K562 (cell line): ENCODE results near the gene PPP2R3B. TPM values are rescaled to one million over a fixed set of nuclear protein-coding genes. Genes with fewer than 3 reads are reported as not detected.

Source experiments
- ATAC-seq: fragments of 200-7000 bp; cut with Tn5 transposase; 3 replicates; pipeline ENCODE4 v1.9.1; 2020; ENCODE audit warnings: moderate library complexity
- BruUV-seq: library from RNA; stranded (reverse); fragments of 400-500 nt; replicated peaks from 2 replicates; lab custom pipeline; 2021; lab: Mats Ljungman, UMichigan
- CTCF ChIA-PET: fragments of 300-600 bp; formaldehyde crosslinking; extraction: SDS; loops from one replicate; lab custom pipeline; 2021; ENCODE audit warnings: low intra/inter-chr PET ratio; lab: Yijun Ruan, JAX
- POLR2A ChIA-PET: fragments of 300-600, 350-650 bp; sonication (Branson Sonifier 250); formaldehyde crosslinking; extraction: SDS; loops from one replicate; lab custom pipeline; 2021; ENCODE audit warnings: antibody characterized with exemption, inconsistent platforms; lab: Yijun Ruan, JAX
- DNase-seq, 4 experiments: peaks; one replicate each; pipeline versions ENCODE4 v3.0.0 to v3.0.0-alpha.2; 2011 to 2018; ENCODE audit warnings: low spot score in 3 of 4, mixed read lengths in 3 of 4; ENCODE audit errors: extremely low read depth in 1 of 4
- FAIRE-seq: peaks from 2 replicates; lab custom pipeline; 2011; peaks lifted over from hg19 to GRCh38; lab: Jason Lieb, UNC
- H2AFZ ChIP-seq: 2 replicates; pipeline ENCODE4 v1.6.0; 2011; ENCODE audit warnings: low read depth, low read length, control low read depth, inconsistent platforms
- H3K27ac ChIP-seq: fragments of 200-600 bp; 3 replicates; pipeline ENCODE4 v1.8.0; 2011; ENCODE audit warnings: low read depth, mild to moderate bottlenecking, control low read depth, inconsistent platforms, low read length, moderate library complexity, mixed read lengths; ENCODE audit errors: extremely low read depth
- H3K27me3 ChIP-seq, 2 experiments: fragments of 300-600 bp in 1 of 2; 2 replicates in 1 of 2; 3 replicates in 1 of 2; pipeline versions ENCODE4 v1.6.0 to v1.8.0; 2011; ENCODE audit warnings: inconsistent platforms in 2 of 2, low read length in 2 of 2, mild to moderate bottlenecking in 1 of 2, mixed read lengths in 1 of 2, moderate library complexity in 1 of 2; ENCODE audit not compliant: control insufficient read depth in 2 of 2, insufficient read depth in 2 of 2
- H3K36me3 ChIP-seq: fragments of 300-600 bp; 3 replicates; pipeline ENCODE4 v1.8.0; 2011; ENCODE audit warnings: mild to moderate bottlenecking, low read length, inconsistent platforms; ENCODE audit not compliant: control insufficient read depth, insufficient read depth
- H3K4me1 ChIP-seq, 2 experiments: fragments of 200-600 bp in 1 of 2; replicated peaks in 1 of 2; 2 replicates in 1 of 2; 3 replicates in 1 of 2; pipeline versions ENCODE4 v1.5.1 to v1.8.0; 2011; ENCODE audit warnings: inconsistent platforms in 2 of 2, low read length in 2 of 2, mild to moderate bottlenecking in 1 of 2, mixed read lengths in 1 of 2, moderate library complexity in 1 of 2; ENCODE audit not compliant: control insufficient read depth in 2 of 2, insufficient read depth in 2 of 2
- H3K4me2 ChIP-seq: 2 replicates; pipeline ENCODE4 v1.6.1; 2011; ENCODE audit warnings: low read length, control low read depth, inconsistent platforms, mixed read lengths; ENCODE audit not compliant: insufficient read depth
- H3K4me3 ChIP-seq: fragments of 200-600 bp; sonication (generic), shearing (Covaris generic); 2 replicates; pipeline ENCODE4 v1.5.1; 2016; ENCODE audit warnings: control low read depth, inconsistent platforms
- H3K79me2 ChIP-seq: fragments of 200-600 bp; 3 replicates; pipeline ENCODE4 v1.8.0; 2011; ENCODE audit warnings: low read length, inconsistent platforms; ENCODE audit not compliant: control insufficient read depth, insufficient read depth
- H3K9ac ChIP-seq, 2 experiments: 2 replicates each; pipeline versions ENCODE4 v1.6.0 to v1.6.1; 2011; ENCODE audit warnings: low read depth in 2 of 2, low read length in 2 of 2, control low read depth in 1 of 2, inconsistent platforms in 1 of 2, mild to moderate bottlenecking in 1 of 2, mixed read lengths in 1 of 2; ENCODE audit not compliant: insufficient read depth in 1 of 2
- H3K9me1 ChIP-seq: one replicate; pipeline ENCODE4 v1.6.0; 2011; ENCODE audit warnings: inconsistent platforms, mild to moderate bottlenecking, low read length, moderate library complexity; ENCODE audit not compliant: control insufficient read depth, insufficient read depth
- H3K9me3 ChIP-seq: replicated peaks from 2 replicates; pipeline ENCODE4 v1.5.1; 2011; ENCODE audit warnings: low read depth, low read length, inconsistent platforms; ENCODE audit not compliant: control insufficient read depth, insufficient read depth
- H4K20me1 ChIP-seq: replicated peaks from 2 replicates; pipeline ENCODE4 v1.6.1; 2011; ENCODE audit warnings: low read length, inconsistent platforms, mixed read lengths; ENCODE audit not compliant: control insufficient read depth, insufficient read depth
- CBX2 ChIP-seq: fragments of 200-600 bp; sonication (generic); IDR thresholded peaks from one replicate; pipeline ENCODE4 v1.6.1; 2012; ENCODE audit warnings: mild to moderate bottlenecking, low read length, inconsistent platforms; ENCODE audit not compliant: insufficient read depth, poor library complexity, severe bottlenecking
- E2F5 ChIP-seq: sonication (generic); formaldehyde crosslinking; IDR thresholded peaks from 2 replicates; pipeline ENCODE4 v1.8.0; 2022; ENCODE audit warnings: mild to moderate bottlenecking, missing genetic modification reagents
- HNRNPL ChIP-seq: fragments of 200-400 bp; formaldehyde crosslinking; IDR thresholded peaks from 2 replicates; pipeline ENCODE4 v1.6.1; 2017; ENCODE audit warnings: low read depth, mild to moderate bottlenecking, low read length
- HNRNPUL1 ChIP-seq: fragments of 200-400 bp; formaldehyde crosslinking; IDR thresholded peaks from 2 replicates; pipeline ENCODE4 v1.6.1; 2017; ENCODE audit warnings: low read length
- PHF20 ChIP-seq: fragments of 450-650 bp; IDR thresholded peaks from 2 replicates; pipeline ENCODE4 v1.6.1; 2018; ENCODE audit not compliant: partially characterized antibody
- PPARD ChIP-seq: fragments of 250-450 bp; sonication (Bioruptor Pico); IDR thresholded peaks from 2 replicates; pipeline ENCODE4 v1.8.0; 2022; ENCODE audit warnings: inconsistent platforms, mild to moderate bottlenecking, moderate library complexity
- SMAD1 ChIP-seq: fragments of 150-350 bp; IDR thresholded peaks from 2 replicates; pipeline ENCODE4 v1.6.1; 2014; ENCODE audit warnings: low read length, low read depth; ENCODE audit not compliant: partially characterized antibody
- XRCC4 ChIP-seq: IDR thresholded peaks from one replicate; pipeline ENCODE4 v1.6.1; 2011; ENCODE audit not compliant: insufficient read depth, insufficient read length; ENCODE audit errors: extremely low read depth
- ZNF140 ChIP-seq: fragments of 250-450 bp; sonication (Bioruptor Pico); IDR thresholded peaks from 2 replicates; pipeline ENCODE4 v1.8.0; 2021; ENCODE audit warnings: moderate library complexity, mild to moderate bottlenecking, inconsistent platforms
- ZNF518B ChIP-seq: fragments of 250-450 bp; sonication (Bioruptor Pico); IDR thresholded peaks from 2 replicates; pipeline ENCODE4 v1.5.0; 2021; ENCODE audit warnings: mild to moderate bottlenecking, moderate library complexity
- ZNF57 ChIP-seq: fragments of 450-650 bp; formaldehyde crosslinking; IDR thresholded peaks from 2 replicates; pipeline ENCODE4 v1.4.0; 2020; ENCODE audit warnings: mild to moderate bottlenecking, moderate library complexity
- WGBS: fragments of 100-300 bp; shearing (Covaris generic); methylation state at CpG from one replicate; pipeline ENCODE4 v1.1.6; 2016; ENCODE audit warnings: low coverage, mixed read lengths; ENCODE audit not compliant: insufficient coverage; ENCODE audit errors: missing lambda C conversion rate; 5-methylcytosine and 5-hydroxymethylcytosine counted together
- in situ Hi-C: fragments of 300-500 bp; cut with MboI; formaldehyde crosslinking; loops from 4 replicates; pipeline ENCODE4 v1.15.0; 2018; ENCODE audit warnings: inconsistent platforms, mixed read lengths
- intact Hi-C: fragments of 100-400 bp; cut with micrococcal nuclease; formaldehyde crosslinking; loops from 2 replicates; pipeline ENCODE4 v1.14.2; 2022
- polyA plus RNA-seq, 8 experiments: library from polyadenylated mRNA; depleted of rRNA in 4 of 8; stranded (reverse) in 5 of 8; unstranded in 3 of 8; fragments of >200 nt; fragmentation: Nextera tagmentation in 2 of 8; fragmentation: Illumina TruSeq in 1 of 8; extraction: Ambion mirVana in 2 of 8; extraction: Trizol in 1 of 8; gene quantifications; 2 replicates each; pipeline versions ENCODE4 v1.2.1 to v1.2.3, GENCODE V29; 2011 to 2014; ENCODE audit warnings: inconsistent platforms in 1 of 8, missing spikeins in 1 of 8
- total RNA-seq, 7 experiments: library from RNA; depleted of rRNA in 6 of 7; stranded (reverse); fragments of >200 nt in 6 of 7; fragmentation: Illumina TruSeq in 2 of 7; extraction: Trizol in 2 of 7; gene quantifications; 2 replicates each; pipeline versions ENCODE4 v1.2.1 to v1.2.3, GENCODE V29; 2011 to 2021; ENCODE audit warnings: low replicate concordance in 1 of 7
- TF ChIP-seq, protein P1 (sequence below): fragments of 450-650 bp; conservative IDR thresholded peaks from 2 replicates; pipeline ENCODE4 v1.6.1; 2016; ENCODE audit warnings: missing genetic modification characterization, low read depth, mild to moderate bottlenecking, control low read depth, missing compliant biosample characterization

PPP2R3B gene
- total and polyA plus RNA-seq, 9 of the 15 experiments (the other 6 are each of a cell fraction or from before 2014, with no cell fraction given), result 0.04 to 18.2 (median 8.2) TPM; not detected in 1

- no peak overlapping the region for H3K4me2 ChIP-seq
- H3K9me1 ChIP-seq, result no peaks in the 10 kb centered on the region
- no peak overlapping the region for H3K27ac ChIP-seq
- FAIRE-seq, result no peak
- no peak overlapping the region for H3K9ac ChIP-seq
- H3K4me1 ChIP-seq, result peaks cover 0 to 20% of the 10 kb centered on the region in 2 experiments; a peak in 2 of 5 replicates
- intact Hi-C loops (no loop called here), in situ Hi-C loops (no loop called here)
- no TSS peak for BruUV-seq
- H3K36me3 ChIP-seq, result no peaks in the 10 kb centered on the region
- H3K27me3 ChIP-seq, result no peaks in the 10 kb centered on the region
- H3K4me3 ChIP-seq, result no peak overlapping the region
- TF ChIP-seq SMAD1 (no peak), PHF20 (no peak), HNRNPL (no peak), PPARD (CRISPR knock-in tag) (no peak), XRCC4 (no peak), ZNF57 (CRISPR knock-in tag) (no peak), HNRNPUL1 (no peak), ZNF140 (CRISPR knock-in tag) (no peak), ZNF518B (CRISPR knock-in tag) (no peak), E2F5 (no peak), CBX2 (no peak)
- TF ChIP-seq, protein P1, sequence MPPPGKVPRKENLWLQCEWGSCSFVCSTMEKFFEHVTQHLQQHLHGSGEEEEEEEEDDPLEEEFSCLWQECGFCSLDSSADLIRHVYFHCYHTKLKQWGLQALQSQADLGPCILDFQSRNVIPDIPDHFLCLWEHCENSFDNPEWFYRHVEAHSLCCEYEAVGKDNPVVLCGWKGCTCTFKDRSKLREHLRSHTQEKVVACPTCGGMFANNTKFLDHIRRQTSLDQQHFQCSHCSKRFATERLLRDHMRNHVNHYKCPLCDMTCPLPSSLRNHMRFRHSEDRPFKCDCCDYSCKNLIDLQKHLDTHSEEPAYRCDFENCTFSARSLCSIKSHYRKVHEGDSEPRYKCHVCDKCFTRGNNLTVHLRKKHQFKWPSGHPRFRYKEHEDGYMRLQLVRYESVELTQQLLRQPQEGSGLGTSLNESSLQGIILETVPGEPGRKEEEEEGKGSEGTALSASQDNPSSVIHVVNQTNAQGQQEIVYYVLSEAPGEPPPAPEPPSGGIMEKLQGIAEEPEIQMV (tag), result no peak
- H3K79me2 ChIP-seq, result no peaks in the 10 kb centered on the region; the same call in 2 of the 3 replicates
- H3K9me3 ChIP-seq, result no peaks in the 10 kb centered on the region
- H4K20me1 ChIP-seq, result no peaks in the 10 kb centered on the region
- H2AFZ ChIP-seq, result no peak overlapping the region
- no peak for ATAC-seq
- ChIA-PET CTCF (no interaction called here), POLR2A (no interaction called here)
- DNase-seq, result no peak
- WGBS, result 50% methylated on average over 20 of the region's 38 CpGs
Measured at GRCh38 chrX:375181-376036, 11.3 kb downstream of the PPP2R3B start.
